Measurements from ENCODE around the gene CES2.

- TF ChIP-seq, protein P1, sequence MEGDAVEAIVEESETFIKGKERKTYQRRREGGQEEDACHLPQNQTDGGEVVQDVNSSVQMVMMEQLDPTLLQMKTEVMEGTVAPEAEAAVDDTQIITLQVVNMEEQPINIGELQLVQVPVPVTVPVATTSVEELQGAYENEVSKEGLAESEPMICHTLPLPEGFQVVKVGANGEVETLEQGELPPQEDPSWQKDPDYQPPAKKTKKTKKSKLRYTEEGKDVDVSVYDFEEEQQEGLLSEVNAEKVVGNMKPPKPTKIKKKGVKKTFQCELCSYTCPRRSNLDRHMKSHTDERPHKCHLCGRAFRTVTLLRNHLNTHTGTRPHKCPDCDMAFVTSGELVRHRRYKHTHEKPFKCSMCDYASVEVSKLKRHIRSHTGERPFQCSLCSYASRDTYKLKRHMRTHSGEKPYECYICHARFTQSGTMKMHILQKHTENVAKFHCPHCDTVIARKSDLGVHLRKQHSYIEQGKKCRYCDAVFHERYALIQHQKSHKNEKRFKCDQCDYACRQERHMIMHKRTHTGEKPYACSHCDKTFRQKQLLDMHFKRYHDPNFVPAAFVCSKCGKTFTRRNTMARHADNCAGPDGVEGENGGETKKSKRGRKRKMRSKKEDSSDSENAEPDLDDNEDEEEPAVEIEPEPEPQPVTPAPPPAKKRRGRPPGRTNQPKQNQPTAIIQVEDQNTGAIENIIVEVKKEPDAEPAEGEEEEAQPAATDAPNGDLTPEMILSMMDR (IDR thresholded peaks at IDR 0.05) = no peak
- no peak for TF ChIP-seq POLR2AphosphoS5 (IDR thresholded peaks at IDR 0.05)
Observed at GRCh38 chr16:66970775-66971720, 35.7 kb downstream of the CES2 start.
